Measurements from ENCODE around the gene STKLD1.
A peak's percentile ranks its signal among the peaks of the same experiment; 100 is the strongest.

STKLD1 gene

DNA sequence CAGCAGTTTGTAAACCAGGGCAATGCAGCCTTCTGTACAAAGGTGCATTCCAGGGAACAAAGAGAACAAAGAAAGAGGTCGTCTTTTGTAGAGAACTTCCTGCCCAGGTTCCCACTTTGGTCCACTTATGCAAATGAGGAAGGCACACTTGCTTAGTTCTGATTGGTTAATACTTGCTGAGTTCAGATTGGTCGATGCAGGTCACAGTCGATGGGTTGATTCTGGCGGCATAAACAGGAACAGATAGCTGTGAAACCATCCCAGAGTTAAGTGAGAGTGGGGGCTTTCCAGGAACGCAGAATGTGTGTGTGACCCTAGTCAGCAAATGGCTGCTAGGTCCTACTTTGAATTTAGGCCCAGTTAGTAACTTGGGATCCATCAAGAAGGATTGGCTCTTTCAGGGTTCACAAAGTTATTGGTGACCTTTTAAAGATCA lies 44.2 kb downstream of the STKLD1 start:
- peaks cover 39% of the 10 kb centered on the region for H3K4me1 Mint-ChIP-seq
- ATAC-seq (replicated peaks; ENCODE audit: extremely low read depth, poor library complexity, severe bottlenecking) (no peak), DNase-seq (ENCODE audit: low spot score in 2 of 2) (no peak)
- no peaks in the 10 kb centered on the region for H3K9me3 Mint-ChIP-seq
- peaks cover 7% of the 10 kb centered on the region for H3K36me3 Mint-ChIP-seq (ENCODE audit: insufficient read depth)
- peak overlapping the region; percentile 58 for H3K27ac Mint-ChIP-seq (ENCODE audit: low read depth)
- H3K27me3 Mint-ChIP-seq = peaks cover 11% of the 10 kb centered on the region
- H3K4me3 Mint-ChIP-seq = no peak overlapping the region

- Mint-ChIP-seq H3K27me3 (peaks cover 26% of the 10 kb centered on the region), H3K4me3 (no peak within 1 kb of the TSS), H3K4me1 (peaks cover 24% of the 10 kb centered on the region), H3K36me3 (ENCODE audit: insufficient read depth) (peaks cover 4% of the 10 kb centered on the region), H3K27ac (ENCODE audit: low read depth) (peak within 1 kb of the TSS; percentile 89), H3K9me3 (no peaks in the 10 kb centered on the region)
- peak; percentile 38 for ATAC-seq (replicated peaks; ENCODE audit: extremely low read depth, poor library complexity, severe bottlenecking)
- peak in 1 of 2 donors; percentile 28 for DNase-seq (ENCODE audit: low spot score in 2 of 2)
These were observed 45.7 kb downstream of the STKLD1 start, which contains the start of gene ADAMTS13 for GRCh38 chr9:133421615-133422542. Gene ADAMTS13, plus strand, starts transcription at chr9:133422367. Its CDS starts 77 bp downstream, at chr9:133422444.

- DNase-seq (ENCODE audit: low spot score in 2 of 2) (no peak), ATAC-seq (replicated peaks; ENCODE audit: extremely low read depth, poor library complexity, severe bottlenecking) (no peak)
- Mint-ChIP-seq H3K4me1 (peaks cover 21% of the 10 kb centered on the region), H3K27me3 (peaks cover 38% of the 10 kb centered on the region), H3K27ac (ENCODE audit: low read depth) (peak overlapping the region; percentile 88), H3K36me3 (ENCODE audit: insufficient read depth) (no peaks in the 10 kb centered on the region), H3K4me3 (no peak overlapping the region), H3K9me3 (no peaks in the 10 kb centered on the region)
These were observed 47.0 kb downstream of the STKLD1 start for GRCh38 chr9:133423216-133423615.

- Mint-ChIP-seq H3K27me3 (peaks cover 38% of the 10 kb centered on the region), H3K4me3 (no peak overlapping the region), H3K4me1 (peaks cover 12% of the 10 kb centered on the region), H3K27ac (ENCODE audit: low read depth) (no peak overlapping the region), H3K36me3 (ENCODE audit: insufficient read depth) (no peaks in the 10 kb centered on the region), H3K9me3 (no peaks in the 10 kb centered on the region)
- DNase-seq (ENCODE audit: low spot score in 2 of 2) = no peak
- no peak for ATAC-seq (replicated peaks; ENCODE audit: extremely low read depth, poor library complexity, severe bottlenecking)
These were observed 48.0 kb downstream of the STKLD1 start for GRCh38 chr9:133424187-133424586.

DNA sequence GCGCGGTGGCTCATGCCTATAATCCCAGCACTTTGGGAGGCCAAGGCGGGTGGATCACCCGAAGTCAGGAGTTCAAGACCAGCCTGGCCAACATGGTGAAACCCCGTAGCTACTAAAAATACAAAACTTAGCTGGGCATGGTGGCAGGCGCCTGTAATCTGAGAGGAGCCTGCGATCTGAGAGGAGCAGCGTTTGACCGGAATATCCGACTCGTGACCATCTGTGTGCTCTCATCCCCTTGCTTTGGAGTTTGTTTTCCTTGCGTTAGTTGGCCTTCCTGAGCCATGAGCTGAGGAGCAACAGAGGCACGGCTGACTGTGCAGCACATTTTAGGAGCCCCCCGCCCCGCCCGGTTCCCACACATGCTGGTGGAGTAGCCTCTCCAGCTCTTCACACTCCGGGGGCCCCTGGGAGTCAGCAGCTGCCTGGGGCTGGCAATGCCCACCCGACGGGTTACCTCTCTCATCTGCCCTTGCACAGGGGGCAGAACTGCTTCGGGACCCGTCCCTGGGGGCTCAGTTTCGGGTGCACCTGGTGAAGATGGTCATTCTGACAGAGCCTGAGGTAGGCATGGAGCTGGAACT lies 49.0 kb downstream of the STKLD1 start:
- DNase-seq (ENCODE audit: low spot score in 2 of 2) (no peak), ATAC-seq (replicated peaks; ENCODE audit: extremely low read depth, poor library complexity, severe bottlenecking) (no peak)
- Mint-ChIP-seq H3K4me3 (no peak overlapping the region), H3K4me1 (peaks cover 7% of the 10 kb centered on the region), H3K9me3 (no peaks in the 10 kb centered on the region), H3K27me3 (peaks cover 38% of the 10 kb centered on the region), H3K27ac (ENCODE audit: low read depth) (no peak overlapping the region), H3K36me3 (ENCODE audit: insufficient read depth) (no peaks in the 10 kb centered on the region)

DNA sequence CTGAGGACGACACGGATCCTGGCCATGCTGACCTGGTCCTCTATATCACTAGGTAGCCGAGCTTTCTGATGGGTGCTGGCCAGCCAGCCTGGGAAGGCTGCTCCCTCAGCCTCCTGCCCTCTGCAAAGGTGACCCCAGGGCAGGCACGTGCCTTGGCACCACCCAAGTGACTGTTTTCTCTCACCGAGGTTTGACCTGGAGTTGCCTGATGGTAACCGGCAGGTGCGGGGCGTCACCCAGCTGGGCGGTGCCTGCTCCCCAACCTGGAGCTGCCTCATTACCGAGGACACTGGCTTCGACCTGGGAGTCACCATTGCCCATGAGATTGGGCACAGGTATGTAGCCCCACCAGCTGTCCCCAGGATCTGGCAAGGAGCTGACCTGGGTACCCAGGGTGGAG lies 49.8 kb downstream of the STKLD1 start:
- Mint-ChIP-seq H3K27ac (ENCODE audit: low read depth) (no peak overlapping the region), H3K27me3 (peaks cover 38% of the 10 kb centered on the region), H3K36me3 (ENCODE audit: insufficient read depth) (no peaks in the 10 kb centered on the region), H3K4me3 (no peak overlapping the region), H3K4me1 (peaks cover 7% of the 10 kb centered on the region), H3K9me3 (no peaks in the 10 kb centered on the region)
- DNase-seq (ENCODE audit: low spot score in 2 of 2) (no peak), ATAC-seq (replicated peaks; ENCODE audit: extremely low read depth, poor library complexity, severe bottlenecking) (no peak)

DNA sequence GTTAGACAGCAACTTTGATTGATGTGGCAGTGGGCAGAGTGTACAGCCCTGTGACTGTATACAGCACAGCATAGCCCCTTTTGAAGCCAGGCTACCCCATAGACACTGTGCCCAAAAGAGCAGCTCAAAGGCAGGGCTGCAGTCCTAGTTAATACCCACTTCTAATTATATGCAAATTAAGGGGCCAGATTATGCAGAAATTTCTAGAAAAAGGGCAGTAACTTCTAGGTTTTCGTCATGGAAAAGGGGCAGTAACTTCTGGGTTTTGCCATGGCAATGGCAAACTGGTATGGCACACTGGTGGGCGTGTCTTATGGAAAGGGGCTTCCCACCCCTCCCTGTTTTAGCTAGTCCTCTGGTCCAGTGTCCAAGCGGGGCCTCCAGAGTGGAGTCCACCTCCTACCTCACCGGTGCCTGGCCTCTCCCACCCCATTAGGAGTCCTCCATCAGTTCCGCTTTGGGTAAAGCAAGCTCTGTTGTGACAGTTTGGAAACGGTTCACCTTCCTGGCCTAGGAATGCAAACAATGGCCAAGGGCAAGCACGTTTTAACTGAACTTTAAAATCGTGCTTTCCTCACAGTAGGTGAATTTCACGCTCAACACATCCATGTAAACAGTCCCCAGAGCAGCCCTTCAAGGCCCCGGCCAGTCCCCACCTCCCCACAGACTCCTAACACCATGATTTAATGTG lies 51.6 kb downstream of the STKLD1 start:
- Mint-ChIP-seq H3K4me3 (no peak overlapping the region), H3K4me1 (no peaks in the 10 kb centered on the region), H3K9me3 (no peaks in the 10 kb centered on the region), H3K36me3 (ENCODE audit: insufficient read depth) (no peaks in the 10 kb centered on the region), H3K27ac (ENCODE audit: low read depth) (no peak overlapping the region), H3K27me3 (peaks cover 38% of the 10 kb centered on the region)
- ATAC-seq (replicated peaks; ENCODE audit: extremely low read depth, poor library complexity, severe bottlenecking) (no peak), DNase-seq (ENCODE audit: low spot score in 2 of 2) (no peak)

DNA sequence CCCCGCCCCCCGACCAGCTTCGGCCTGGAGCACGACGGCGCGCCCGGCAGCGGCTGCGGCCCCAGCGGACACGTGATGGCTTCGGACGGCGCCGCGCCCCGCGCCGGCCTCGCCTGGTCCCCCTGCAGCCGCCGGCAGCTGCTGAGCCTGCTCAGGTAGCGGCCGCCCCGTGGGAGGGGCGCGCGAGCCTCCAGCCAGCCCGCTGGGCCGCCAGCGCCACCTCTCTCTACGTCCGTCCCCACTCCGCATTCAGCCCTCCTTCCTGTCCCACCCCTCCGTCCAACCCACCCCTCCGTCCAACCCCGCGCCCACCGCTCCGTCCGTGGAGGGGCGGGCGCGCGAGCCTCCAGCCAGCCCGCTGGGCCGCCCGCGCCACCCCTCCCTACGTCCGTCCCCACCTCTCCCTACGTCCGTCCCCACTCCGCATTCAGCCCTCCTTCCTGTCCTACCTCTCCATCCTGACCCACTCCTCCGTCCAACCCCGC lies 52.5 kb downstream of the STKLD1 start:
- H3K27ac Mint-ChIP-seq (ENCODE audit: low read depth) = no peak overlapping the region
- peak overlapping the region; percentile 13 for H3K4me3 Mint-ChIP-seq
- no peaks in the 10 kb centered on the region for H3K36me3 Mint-ChIP-seq (ENCODE audit: insufficient read depth)
- peaks cover 38% of the 10 kb centered on the region for H3K27me3 Mint-ChIP-seq
- no peaks in the 10 kb centered on the region for H3K9me3 Mint-ChIP-seq
- DNase-seq (ENCODE audit: low spot score in 2 of 2) (no peak), ATAC-seq (replicated peaks; ENCODE audit: extremely low read depth, poor library complexity, severe bottlenecking) (no peak)
- H3K4me1 Mint-ChIP-seq = no peaks in the 10 kb centered on the region

DNA sequence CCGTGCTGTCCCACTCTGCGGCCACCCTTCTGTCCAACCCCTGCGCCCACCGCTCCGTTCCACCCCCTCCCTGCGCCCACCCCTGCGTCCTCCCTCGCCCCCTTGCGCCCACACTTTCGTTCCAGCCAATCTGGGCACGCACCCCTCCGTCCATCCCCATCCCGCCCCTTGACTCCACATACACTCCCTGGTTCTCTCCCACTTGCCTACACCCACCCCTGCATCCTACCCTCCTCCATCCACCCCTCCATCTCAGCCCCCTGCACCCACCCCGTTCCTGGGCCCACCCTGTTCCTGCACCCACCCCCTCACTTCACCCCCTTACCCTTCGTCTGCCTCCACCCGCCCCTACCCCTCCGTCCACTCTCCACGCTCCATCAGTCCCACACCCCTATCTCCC lies 53.0 kb downstream of the STKLD1 start:
- ATAC-seq (replicated peaks; ENCODE audit: extremely low read depth, poor library complexity, severe bottlenecking) (no peak), DNase-seq (ENCODE audit: low spot score in 2 of 2) (no peak)
- Mint-ChIP-seq H3K4me1 (no peaks in the 10 kb centered on the region), H3K9me3 (no peaks in the 10 kb centered on the region), H3K27me3 (peaks cover 38% of the 10 kb centered on the region), H3K4me3 (peak overlapping the region; percentile 13), H3K36me3 (ENCODE audit: insufficient read depth) (no peaks in the 10 kb centered on the region), H3K27ac (ENCODE audit: low read depth) (peak overlapping the region; percentile 41)

DNA sequence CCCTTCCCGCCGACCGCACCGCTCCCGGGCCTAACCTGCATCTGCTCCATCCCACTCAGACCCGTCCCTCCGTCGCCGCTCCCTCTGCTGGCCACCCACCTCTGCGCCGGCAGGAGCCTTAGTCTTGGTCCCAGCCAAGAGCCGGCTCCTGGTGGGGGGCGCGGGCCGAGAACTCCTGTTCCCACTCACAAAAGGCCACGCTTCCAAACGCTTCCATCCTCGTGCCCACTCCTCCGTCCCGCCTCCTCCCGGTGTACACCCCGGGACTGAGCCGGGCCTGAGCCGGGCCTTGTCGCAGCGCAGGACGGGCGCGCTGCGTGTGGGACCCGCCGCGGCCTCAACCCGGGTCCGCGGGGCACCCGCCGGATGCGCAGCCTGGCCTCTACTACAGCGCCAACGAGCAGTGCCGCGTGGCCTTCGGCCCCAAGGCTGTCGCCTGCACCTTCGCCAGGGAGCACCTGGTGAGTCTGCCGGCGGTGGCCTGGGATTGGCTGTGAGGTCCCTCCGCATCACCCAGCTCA lies 53.5 kb downstream of the STKLD1 start:
- H3K27me3 Mint-ChIP-seq = peaks cover 35% of the 10 kb centered on the region
- H3K36me3 Mint-ChIP-seq (ENCODE audit: insufficient read depth) = no peaks in the 10 kb centered on the region
- peak overlapping the region; percentile 13 for H3K4me3 Mint-ChIP-seq

GRCh38 chr9:133430244-133430643 lies 54.1 kb downstream of the STKLD1 start:
- H3K36me3 Mint-ChIP-seq (ENCODE audit: insufficient read depth) = no peaks in the 10 kb centered on the region
- no peaks in the 10 kb centered on the region for H3K9me3 Mint-ChIP-seq
- H3K27ac Mint-ChIP-seq (ENCODE audit: low read depth) = no peak overlapping the region
- peaks cover 29% of the 10 kb centered on the region for H3K27me3 Mint-ChIP-seq
- DNase-seq (ENCODE audit: low spot score in 2 of 2) (no peak), ATAC-seq (replicated peaks; ENCODE audit: extremely low read depth, poor library complexity, severe bottlenecking) (no peak)
- no peaks in the 10 kb centered on the region for H3K4me1 Mint-ChIP-seq
- no peak overlapping the region for H3K4me3 Mint-ChIP-seq

More for the DNA sequence above, 53.5 kb downstream of the STKLD1 start:
- DNase-seq (ENCODE audit: low spot score in 2 of 2) (no peak), ATAC-seq (replicated peaks; ENCODE audit: extremely low read depth, poor library complexity, severe bottlenecking) (no peak)
- Mint-ChIP-seq H3K27ac (ENCODE audit: low read depth) (peak overlapping the region; percentile 41), H3K4me1 (no peaks in the 10 kb centered on the region), H3K9me3 (no peaks in the 10 kb centered on the region)

DNA sequence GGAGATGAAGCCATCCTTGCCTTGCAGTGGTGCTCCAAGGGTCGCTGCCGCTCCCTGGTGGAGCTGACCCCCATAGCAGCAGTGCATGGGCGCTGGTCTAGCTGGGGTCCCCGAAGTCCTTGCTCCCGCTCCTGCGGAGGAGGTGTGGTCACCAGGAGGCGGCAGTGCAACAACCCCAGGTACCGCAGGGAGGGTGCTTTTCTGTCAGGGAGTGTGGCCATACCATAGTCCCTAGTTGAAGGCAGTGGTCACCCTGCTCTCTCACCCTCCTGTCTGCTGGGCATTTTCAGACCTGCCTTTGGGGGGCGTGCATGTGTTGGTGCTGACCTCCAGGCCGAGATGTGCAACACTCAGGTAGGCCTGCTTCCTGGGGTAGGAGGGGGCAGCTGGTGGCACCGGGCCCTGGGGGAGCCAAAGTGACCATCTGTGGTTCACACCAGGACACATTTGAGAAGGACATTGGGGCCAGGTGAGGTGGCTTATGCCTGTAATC lies 57.2 kb downstream of the STKLD1 start:
- DNase-seq (ENCODE audit: low spot score in 2 of 2) = no peak
- no peaks in the 10 kb centered on the region for H3K27me3 Mint-ChIP-seq
- H3K4me1 Mint-ChIP-seq = no peaks in the 10 kb centered on the region
- no peaks in the 10 kb centered on the region for H3K9me3 Mint-ChIP-seq
- peaks cover 2% of the 10 kb centered on the region for H3K36me3 Mint-ChIP-seq (ENCODE audit: insufficient read depth)
- no peak overlapping the region for H3K27ac Mint-ChIP-seq (ENCODE audit: low read depth)
- ATAC-seq (replicated peaks; ENCODE audit: extremely low read depth, poor library complexity, severe bottlenecking) = no peak
- H3K4me3 Mint-ChIP-seq = no peak overlapping the region

Data from central memory CD8-positive, alpha-beta T cell (primary cell).